ENCODE results near the gene ZC3H15.

- TF ChIP-seq CTCF (conservative IDR thresholded peaks at IDR 0.05; ENCODE audit: low read length), result no peak
- TF ChIP-seq EZH2phosphoT487 (IDR thresholded peaks at IDR 0.05; ENCODE audit: borderline replicate concordance), result no peak
Observed at GRCh38 chr2:186537019-186537418, 51.0 kb downstream of the ZC3H15 start.

All from Loucy (cell line).